Left renal pelvis (tissue), 4 donors: ENCODE data around the gene CAB39. TPM values are rescaled to one million over a fixed set of nuclear protein-coding genes. Genes with fewer than 3 reads are reported as not detected.

Experiments used
- polyA plus RNA-seq, 4 donors: library from polyadenylated mRNA; unstranded; fragments of 120-200 nt; gene quantifications; one replicate each; pipeline ENCODE4 v1.2.1, GENCODE V29; 2013; ENCODE audit not compliant: insufficient read length in 4 of 4

CAB39 gene
- polyA plus RNA-seq, 4 donors = 52.1 to 102 (median 87.7) TPM

Other genes with a start within 250 kb of the CAB39 start
- gene ITM2C, start 152.1 kb downstream of the CAB39 start, polyA plus RNA-seq = 100 to 1,000 TPM; 325 to 928 (median 914) TPM
- under 1 TPM; 0.16 to 0.55 (median 0.29) TPM for gene GPR55, start 212.4 kb downstream of the CAB39 start, polyA plus RNA-seq